GM19193 (cell line): Measurements from ENCODE around the gene HRK.

Experiments
- POLR2A ChIP-seq: IDR thresholded peaks from 4 replicates; pipeline ENCODE4 v1.6.1; 2011; ENCODE audit not compliant: insufficient read depth, insufficient read length; ENCODE audit errors: extremely low read depth

HRK gene

DNA sequence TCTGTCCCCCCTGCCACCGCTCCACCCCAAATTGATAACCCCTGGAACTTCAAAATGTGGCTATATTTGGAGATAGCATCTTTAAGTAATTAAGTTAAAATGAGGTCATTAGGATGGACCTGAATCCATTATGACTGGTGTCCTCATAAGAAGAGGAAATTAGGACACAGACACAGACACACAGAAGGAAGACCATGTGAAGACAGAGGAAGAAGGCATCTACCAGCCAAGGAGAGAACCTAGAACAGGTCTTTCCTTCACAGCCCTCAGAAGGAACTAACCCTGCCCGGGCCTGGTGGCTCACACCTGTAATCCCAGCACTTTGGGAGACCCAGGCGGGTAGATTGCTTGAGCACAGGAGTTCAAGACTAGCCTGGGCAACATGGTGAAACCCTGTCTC, 3.6 kb upstream of the HRK start:
- TF ChIP-seq POLR2A = no peak

DNA sequence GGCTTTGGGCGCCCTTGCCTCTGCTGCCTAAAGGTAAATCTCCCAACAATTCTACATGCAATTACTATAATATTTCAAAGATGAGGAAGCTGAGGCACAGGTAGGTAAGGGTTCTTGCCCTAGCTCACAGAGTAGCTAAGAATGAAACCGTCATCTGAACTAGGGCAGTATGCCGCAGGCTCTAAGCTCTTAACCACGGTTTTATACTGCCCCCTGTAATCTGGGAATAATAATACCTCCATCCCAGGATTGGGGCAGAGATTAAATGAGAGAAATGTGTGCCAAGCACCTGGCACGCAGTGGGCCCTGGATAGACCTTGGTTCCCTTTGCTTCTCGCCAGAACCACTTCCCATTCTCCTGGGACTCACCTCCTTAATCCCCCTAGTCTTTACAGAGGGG, 1.5 kb upstream of the HRK start:
- no peak for TF ChIP-seq POLR2A

DNA sequence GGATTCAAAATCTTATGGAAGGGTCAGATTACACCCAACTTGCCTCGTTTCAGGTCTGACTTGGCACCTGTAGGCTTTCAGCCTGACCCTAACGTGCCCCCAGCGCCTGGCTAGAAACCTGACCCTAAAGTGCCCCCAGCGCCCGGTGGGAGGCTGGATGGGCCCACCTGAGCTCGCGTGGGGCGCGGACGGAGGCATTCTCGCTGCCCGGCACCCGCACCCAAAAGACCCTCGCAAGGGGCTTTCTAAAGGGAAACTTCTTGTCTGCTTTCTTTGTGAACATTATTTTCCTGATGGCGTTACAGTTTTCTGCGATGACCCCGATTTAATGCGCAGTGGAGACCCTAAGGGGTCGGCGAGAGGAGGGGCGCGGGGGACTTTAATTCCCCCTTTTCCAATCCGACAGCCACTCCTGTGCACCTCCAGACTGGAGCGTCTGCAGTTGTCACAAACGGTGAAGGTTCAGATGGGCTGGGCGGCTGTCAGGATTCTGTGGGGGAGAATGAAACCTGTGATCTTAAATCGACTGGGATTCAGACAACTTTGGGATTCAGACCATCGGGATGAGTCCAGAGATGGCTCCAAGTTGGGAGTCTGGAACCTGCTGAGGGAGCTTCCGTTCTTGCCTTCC, 751 bp upstream of the HRK start:
- no peak for TF ChIP-seq POLR2A

DNA sequence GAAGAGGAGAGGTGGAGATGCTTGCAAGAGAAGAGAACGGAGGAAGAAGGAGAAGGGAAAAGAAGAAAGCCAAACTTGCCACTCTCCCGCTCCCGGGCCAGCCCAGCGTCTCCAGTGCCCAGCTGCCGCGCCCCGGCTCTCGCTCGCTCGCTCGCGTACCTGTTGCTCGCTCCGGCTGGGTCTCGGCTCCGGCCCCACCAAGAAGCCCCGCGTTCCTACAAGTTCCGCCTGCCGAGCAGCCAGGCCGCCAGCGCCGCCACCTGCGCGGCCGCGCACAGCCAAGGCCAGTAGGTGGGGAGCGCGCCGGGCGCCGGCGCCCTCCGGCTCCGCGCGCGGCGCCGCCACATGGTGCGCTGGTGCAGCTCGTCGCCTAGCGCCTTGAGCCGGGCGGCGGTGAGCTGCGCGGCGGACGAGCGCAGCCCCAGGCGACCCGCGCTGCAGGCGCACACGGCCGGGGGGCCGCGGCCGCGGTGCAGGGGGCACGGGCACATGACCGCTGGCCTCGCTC, 370 bp downstream of the HRK start:
- no peak for TF ChIP-seq POLR2A

DNA sequence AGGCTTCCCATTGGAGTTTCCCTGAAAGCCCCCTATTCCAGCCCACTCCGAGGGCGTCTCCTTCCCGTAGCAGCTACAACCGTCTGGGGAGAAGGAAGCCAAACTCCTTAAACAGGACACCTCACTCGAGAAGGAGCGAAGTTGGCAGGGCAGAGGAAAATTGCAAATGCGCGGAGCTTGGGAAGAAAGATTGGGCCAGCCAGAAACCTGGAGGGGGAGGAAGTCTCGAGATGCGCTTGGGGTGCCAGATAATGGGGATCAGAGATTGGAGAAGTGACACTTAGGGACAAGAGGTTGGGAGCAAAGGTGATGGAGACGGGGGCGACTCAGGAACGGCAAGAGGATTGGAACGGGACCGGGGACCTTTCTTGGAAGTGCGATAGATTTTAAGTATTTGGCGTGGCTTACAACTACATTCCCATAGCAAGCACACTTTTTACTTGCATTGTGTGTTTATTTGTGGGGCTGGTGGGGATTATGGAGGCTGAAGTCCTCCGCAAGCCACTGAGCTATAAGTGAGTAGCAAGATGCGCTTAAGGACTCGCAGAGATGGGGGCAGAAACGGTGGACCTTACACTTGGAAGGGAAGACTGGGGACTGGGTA, 926 bp downstream of the HRK start:
- no peak for TF ChIP-seq POLR2A

DNA sequence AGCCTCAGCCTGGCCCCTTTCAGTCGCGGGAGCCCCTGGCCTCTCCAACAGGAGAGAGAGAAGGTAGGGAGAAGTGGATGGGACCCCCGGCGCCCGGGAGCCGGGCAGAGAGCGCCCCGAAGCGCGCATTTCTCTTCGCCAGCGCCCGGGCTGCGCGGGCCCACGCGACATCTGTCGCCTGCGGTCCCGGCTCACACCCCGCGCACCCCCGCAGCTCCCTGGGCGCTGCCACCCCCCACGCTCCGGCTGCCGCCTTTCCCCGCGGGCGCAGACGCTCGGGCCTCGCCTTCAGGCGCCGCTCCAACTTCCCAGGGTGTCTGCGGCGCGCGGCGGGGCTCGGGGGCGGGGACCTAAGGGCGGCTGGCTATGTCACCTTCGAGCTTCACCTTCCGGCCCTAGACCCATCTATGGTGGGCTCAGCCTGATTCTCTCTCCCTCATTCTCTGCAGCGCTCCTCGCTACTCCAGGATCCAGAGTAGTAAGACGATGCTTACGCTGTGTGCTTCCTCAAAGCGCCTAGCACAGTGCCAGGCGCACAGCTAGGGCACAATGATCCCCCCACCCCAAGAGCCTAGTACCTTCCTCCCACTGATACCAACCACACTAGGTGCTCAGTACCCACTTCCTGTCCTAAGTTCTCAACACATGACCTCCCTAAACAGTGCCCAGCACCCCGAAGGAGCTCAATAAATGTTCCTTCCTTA, 1.6 kb downstream of the HRK start:
- no peak for TF ChIP-seq POLR2A

DNA sequence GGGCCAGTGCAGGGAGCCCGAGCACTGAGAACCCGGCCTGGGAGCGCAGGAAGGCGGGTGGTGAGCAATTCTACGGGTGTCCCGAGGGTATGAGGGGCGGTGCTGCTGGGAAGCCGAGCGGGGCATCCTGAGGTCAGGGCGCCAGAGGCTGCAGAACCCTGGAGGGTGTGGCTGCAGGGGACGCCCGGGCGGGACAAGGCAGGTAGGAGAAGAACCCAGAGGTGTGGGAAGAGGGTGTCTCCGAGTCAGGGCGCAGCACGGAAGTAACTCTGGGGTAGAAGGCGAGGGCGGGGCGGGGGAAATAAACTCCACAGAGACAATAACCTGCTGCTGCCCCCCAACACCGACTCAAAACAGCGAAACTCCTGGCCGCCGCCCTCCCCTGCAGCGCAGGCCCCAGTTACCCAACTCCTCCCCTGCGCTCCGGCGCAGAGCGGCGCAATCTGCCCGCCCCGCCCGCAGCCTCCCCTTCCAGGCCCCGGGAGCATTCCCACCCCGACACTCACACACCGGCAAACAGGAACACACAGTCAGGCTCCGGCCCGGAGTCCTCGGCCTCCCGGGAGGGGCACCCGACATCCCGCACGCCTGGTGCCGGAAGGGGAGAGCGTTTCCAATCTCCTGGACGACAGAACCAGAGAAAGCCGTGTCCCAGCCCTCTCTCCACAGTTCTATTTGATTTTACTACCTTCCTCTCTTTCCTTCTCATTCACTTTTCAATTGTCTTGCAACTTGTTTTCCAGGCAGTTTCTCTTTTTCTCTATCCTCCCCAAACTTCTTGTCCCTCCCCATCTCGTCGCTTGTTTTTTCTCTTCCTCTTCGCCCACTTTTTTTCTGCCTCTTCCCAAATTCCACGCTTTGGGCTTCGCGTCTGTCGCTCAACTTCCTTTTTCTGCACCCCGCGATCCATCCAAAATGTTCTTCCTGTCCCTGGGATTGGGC, 2.4 kb downstream of the HRK start:
- TF ChIP-seq POLR2A = no peak

DNA sequence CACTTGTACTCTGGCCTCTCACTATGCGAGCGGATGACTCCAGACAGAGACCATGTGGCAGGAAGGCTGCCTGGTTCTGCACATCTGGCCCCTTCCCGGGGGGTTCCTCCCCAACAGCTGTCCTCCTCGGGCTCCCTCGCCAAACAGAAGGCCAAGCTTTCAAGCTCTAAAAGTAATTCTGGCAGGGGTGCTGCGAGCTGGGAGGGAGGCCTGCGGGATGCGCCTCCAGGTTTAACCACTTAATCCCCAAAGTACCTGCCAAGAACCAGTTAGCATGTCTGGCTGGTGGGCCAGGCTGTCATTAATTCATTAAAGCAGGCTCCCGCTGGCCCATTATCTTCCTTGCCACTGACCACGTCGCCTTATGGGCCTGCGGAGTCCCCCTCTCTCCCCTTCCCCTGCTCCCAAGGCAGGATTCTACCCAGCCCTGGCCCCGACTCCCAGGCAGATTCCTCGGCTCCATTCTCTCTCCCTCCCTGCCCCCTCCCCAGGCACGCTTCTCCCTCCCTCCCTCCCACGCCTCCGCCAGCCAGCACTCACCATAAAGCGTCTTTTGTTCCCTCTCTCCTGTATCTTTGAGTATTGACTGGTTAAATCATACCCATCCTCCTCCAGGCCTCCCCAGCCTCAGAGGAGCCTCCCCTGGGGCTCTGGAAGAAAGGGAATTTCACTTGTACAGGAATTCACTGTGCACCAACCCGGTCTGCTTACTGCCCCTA, 4.9 kb downstream of the HRK start:
- no peak for TF ChIP-seq POLR2A

DNA sequence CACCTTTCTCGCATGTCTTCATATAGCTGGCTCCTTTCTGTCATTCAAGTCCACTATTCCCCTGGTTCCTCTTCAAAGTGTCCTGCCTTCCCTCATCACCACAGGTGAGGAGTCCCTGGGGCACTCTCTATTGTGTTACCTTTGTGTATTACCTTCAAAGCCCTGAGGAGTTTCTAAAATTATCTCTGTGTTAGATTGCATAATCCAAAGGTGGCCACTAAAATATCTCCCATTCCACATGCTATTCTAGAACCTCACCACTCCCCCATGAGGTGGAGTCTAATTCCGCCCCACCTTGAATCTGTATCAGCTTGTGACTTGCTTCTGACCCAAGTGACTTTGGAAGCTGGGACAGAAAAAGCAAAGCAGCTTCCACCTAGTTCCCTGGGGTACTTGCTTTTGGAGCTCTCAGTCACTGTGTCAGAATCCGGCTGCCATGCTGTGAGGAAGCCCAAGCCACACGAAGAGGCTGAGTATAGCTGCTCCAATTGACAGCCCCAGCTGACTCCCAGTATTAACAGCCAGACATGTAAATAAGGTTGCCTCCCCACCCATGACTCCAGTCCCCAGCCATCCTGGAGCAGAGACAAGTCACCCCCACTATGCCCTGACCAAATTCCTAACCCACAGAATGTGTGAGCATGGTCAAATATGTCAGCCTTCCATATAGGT, 6.8 kb downstream of the HRK start:
- no peak for TF ChIP-seq POLR2A

DNA sequence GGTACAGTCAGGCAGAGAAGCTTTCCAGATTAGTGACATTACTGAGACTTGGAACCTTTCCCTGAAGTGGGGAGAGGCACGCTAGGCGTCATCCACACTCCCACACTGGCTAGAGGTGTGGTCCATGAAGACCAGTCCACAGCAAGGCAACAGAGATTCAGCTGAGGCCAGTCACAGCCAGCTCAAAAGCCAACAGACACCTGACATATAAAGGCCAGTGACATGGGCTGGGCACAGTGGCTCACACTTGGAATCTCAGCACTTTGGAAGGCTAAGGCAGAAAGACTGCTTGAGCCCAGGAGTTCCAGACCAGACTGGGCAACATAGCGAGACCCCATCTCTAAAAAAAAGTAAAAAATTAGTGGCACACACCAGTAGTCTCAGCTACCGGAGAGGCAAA, 10.9 kb downstream of the HRK start:
- TF ChIP-seq POLR2A = no peak

DNA sequence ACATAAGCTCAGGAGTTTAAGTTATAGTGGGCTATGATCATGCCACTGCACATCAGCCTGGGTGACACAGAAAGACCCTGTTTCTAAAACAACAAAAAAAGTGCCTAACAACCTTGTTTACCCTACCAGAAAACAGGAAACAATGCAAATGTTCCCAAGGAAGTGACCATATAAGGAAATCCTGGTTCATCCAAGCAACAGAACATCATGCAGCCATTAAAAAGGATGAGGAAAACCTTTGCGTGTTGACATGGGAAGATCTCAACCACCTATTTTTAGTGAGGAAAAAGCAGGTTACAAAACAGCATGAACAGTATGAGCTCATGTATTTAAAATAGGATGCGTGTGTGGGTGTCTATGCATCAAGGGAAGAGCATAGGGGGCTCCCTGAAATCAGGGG, 13.7 kb downstream of the HRK start:
- TF ChIP-seq POLR2A = no peak

DNA sequence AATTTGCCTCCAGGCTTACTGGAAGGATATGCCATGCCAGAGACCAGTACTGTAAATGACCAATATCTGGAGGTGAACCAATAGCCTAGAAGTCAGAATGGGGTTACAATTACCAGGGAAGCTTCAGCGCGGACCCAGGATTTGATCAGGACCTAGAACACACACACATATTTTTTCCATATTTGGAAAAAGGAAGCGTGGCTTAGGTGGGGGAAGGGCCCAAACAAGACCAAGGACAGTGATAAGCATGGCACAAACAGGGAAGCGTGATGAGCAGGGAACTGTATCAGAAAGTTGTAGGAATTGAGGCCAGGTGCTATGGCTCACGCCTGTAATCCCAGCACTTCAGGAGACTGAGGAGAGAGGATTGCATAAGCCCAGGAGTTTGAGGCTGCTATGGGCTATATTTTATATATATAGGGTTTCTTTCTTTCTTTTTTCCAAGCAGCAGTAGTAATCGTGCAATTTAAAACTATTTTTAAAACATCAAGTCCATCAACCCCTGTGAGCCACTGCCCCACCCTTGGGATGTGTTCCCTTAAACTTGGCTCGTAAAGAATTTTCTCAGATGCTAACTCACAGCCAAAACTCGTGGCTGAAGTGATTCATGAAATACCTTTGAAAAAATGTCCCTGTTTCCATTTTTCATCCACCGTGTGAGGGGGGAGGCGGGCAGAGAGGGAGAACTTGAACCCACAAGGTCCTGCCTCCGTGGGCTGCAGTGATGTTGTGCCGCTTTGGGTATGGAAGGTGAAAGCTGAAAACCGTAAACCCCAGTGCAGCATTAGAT, 16.7 kb downstream of the HRK start:
- no peak for TF ChIP-seq POLR2A

DNA sequence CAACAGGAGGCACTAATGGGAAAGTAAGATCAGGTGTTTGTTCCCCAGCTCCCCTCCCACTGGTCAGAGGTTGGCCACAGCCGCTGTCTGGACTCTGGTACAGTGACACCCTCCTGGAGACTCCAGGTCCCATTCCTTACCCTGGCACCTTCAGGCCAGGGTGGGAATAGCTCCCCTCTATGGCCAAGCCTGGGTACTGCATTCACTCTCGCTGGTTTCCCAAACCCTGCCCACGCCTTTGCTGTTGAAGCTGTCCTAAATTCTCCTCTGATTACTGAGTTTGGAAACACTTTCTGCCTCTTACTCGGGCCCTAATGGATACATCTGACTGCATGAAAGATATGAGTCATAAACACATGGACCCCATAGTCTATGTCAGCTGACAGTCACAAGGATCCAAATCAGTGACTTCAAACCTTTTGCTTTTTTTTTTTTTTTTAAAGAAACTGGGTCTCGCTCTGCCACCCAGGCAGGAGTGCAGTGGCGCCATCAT, 17.9 kb downstream of the HRK start:
- no peak for TF ChIP-seq POLR2A
